Fibroblast of skin of left quadriceps (primary cell): ENCODE results near the gene CLASRP.

ENCODE experiments used
- DNase-seq, 2 experiments: peaks; one replicate each; pipeline ENCODE4 v3.0.0-alpha.2; 2013; ENCODE audit warnings: low read depth in 2 of 2

CLASRP gene

GRCh38 chr19:45021971-45022370 lies 16.9 kb upstream of the CLASRP start:
- no peak for DNase-seq

- no peak for DNase-seq
Measured at GRCh38 chr19:45023048-45023447, 15.8 kb upstream of the CLASRP start.

GRCh38 chr19:45025264-45025663 lies 13.6 kb upstream of the CLASRP start:
- DNase-seq = no peak

- no peak for DNase-seq
Measured at GRCh38 chr19:45027371-45027770, 11.5 kb upstream of the CLASRP start.

- DNase-seq = no peak
Measured at GRCh38 chr19:45030825-45031224, 8.0 kb upstream of the CLASRP start.

GRCh38 chr19:45032421-45032820 lies 6.4 kb upstream of the CLASRP start:
- DNase-seq = no peak

GRCh38 chr19:45035755-45036154 lies 3.1 kb upstream of the CLASRP start:
- no peak for DNase-seq

GRCh38 chr19:45037393-45038169 lies 1.3 kb upstream of the CLASRP start:
- DNase-seq = no peak

- DNase-seq = no peak
Measured at GRCh38 chr19:45040059-45040771, 1.4 kb downstream of the CLASRP start.

- no peak for DNase-seq
Measured at GRCh38 chr19:45041125-45041524, 2.3 kb downstream of the CLASRP start.

GRCh38 chr19:45045671-45046353 lies 7.0 kb downstream of the CLASRP start:
- DNase-seq = no peak

- no peak for DNase-seq
Measured at GRCh38 chr19:45046355-45046754, 7.5 kb downstream of the CLASRP start.

GRCh38 chr19:45047188-45047797 lies 8.4 kb downstream of the CLASRP start:
- no peak for DNase-seq

- no peak for DNase-seq
Measured at GRCh38 chr19:45049073-45049736, 10.4 kb downstream of the CLASRP start.

- DNase-seq = no peak
Measured at GRCh38 chr19:45050036-45050435, 11.2 kb downstream of the CLASRP start.

GRCh38 chr19:45051929-45052579 lies 13.2 kb downstream of the CLASRP start:
- no peak for DNase-seq

GRCh38 chr19:45056831-45057230 lies 18.0 kb downstream of the CLASRP start:
- DNase-seq = no peak

GRCh38 chr19:45057444-45057843 lies 18.6 kb downstream of the CLASRP start:
- DNase-seq = no peak

GRCh38 chr19:45058622-45059159 lies 19.8 kb downstream of the CLASRP start:
- DNase-seq = no peak

GRCh38 chr19:45059258-45059965 lies 20.6 kb downstream of the CLASRP start:
- peak; percentile 19 to 22 for DNase-seq
